Dermis microvascular lymphatic vessel endothelial cell (primary cell): ENCODE data around the gene CFP. TPM values are rescaled to one million over a fixed set of nuclear protein-coding genes. Genes with fewer than 3 reads are reported as not detected.

Source experiments
- DNase-seq, 2 donors: peaks; one replicate each; pipeline versions ENCODE4 v3.0.0 to v3.0.0-alpha.2; 2010; ENCODE audit warnings: low read depth in 2 of 2
- total RNA-seq: library from RNA; depleted of rRNA; stranded (reverse); fragments of >200 nt; gene quantifications from 2 replicates; pipeline ENCODE4 v1.2.1, GENCODE V29; 2014

CFP gene
- total RNA-seq, 1 donor from 2014 or later = 0.26 TPM

DNA sequence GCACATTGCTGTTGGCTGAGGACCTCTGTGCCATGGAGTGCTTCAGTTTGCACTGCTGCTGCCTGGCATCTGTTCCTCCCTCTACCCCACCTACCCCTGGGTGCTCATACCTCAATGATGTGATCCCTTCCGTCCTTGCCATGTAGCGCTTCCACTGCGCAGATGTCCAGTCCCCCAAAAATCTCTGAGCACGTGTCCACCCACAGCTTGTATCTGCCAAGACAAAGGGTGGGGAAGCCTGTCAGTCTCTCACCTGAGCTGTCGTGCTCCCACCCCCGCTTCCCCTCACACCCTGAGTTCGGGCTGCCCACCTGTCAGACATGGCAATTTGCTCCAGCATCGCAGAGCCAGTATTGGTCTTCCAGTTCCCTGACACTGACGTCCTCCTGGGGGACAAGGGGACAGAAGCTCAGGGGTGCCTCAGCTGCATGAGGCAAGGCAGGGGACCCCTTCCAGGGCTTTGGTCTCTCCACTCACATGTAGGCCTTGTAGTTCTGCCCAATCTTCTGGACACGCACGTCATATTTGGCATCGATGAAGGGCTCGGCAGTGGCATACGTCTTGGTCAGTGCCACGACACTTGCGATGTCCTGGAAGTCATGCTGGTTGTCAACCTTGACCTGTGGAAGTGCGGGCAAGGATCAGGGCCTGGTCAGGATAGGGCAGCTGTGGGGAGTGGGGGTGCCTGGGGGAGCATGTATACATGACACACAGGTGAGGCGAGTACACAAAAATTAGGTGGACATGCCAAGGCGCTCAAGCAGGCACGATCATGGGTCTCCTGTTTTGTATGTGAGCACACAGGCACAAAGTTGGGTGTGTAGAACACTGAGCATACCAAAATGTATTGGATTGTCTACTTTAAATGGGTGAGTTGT, 53.5 kb downstream of the CFP start:
- DNase-seq = no peak

DNA sequence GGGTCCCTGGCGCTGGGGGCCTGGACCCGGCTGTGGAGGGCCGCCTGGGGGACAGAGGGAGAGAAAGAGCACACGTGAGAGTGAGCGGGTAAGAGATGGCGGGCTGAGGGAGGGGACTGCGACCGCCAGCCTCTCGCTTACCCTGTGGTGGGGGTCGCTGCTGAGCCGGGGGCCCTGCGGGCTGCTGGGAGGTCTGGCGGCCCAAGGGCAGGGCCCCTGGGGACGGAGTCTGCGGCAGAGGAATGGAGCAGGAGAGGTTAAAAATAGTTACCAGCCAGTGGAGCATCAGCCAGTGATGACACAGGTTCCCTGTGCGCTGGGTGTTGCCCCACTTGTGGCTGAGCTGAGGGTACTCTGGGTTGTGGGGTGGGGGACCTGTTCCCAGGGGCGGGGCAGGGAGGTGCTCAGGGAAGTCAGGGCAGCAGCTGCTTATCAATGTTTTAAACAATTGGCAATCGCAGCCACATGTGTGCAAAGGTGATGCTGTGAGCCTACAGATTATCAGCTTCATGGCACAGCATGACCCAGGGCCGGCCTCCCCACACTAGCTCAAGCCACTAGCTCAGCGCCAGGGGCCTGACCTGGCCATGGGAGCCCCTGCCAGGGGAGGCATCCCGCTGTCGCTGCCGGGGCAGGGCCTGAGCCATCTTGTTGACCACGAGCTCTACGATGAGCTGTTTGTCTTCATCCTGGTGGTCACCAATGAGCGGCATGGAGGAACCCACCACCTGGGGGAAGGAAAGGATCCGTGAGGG, 55.0 kb downstream of the CFP start:
- DNase-seq = no peak

DNA sequence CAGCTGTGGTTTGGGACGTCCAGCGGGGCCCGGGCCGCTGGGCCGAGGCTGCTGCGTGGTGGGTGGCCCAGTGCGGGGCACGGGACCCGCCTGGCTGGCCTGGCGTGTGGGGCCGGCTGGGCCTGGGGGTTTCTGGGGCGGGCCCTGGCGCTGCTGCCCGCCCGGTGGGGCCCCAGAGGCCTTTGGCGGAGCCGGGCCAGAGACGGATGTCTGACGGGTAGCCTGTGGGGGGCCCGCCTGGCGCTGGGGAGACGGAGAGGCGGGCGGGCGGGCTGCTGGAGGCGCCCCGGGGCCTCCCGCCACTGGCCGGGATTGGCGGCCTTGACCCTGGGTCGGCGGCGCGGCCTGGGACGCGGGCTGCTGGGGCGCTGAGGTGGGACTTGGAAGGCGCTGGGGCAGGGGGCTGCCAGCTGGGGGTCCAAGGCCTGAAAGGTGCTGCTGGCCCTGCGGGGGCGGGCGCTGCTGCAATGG, 55.6 kb downstream of the CFP start:
- DNase-seq = no peak

DNA sequence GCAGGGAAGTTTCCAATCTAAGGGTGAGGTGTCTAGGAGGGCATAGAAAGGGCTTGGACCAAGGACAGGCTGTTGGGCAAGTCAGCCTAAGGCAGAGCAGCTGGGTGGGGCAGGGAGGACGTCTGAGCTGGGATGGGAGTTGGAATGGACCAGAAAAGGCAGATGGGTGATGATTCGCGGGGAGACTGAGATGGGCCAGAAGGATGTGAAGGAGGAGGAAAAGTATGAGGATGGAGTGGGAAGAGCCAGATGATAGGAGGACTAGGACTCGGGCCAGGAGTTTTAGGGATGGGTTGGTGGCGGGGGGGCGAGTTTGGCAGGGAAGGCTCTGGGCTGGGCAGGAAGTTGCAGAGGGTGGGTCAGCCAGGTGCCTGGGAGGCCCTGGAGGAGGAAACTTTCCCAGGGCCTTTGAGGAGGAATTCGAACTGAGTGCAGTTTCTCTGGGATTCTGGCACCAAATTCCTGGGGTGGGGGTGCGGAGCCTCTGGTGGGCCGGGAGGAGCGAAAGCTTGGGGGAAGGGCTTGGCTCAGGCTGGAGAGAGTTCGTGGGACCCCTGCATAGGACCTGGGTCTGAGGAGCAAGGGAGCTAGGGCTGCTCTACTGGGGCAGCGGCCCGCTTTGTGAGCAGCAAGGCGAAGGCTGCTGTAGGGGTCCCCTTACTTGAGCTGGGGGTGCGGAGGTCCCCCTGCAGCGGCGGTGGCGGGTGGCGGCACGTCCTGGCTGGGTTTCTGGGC, 56.2 kb downstream of the CFP start:
- no peak for DNase-seq

Other genes starting within 250 kb of the CFP start
- 10.7 and 11.4 TPM in 2 replicates for gene ZNF41, start 146.7 kb downstream of the CFP start, total RNA-seq
- gene ARAF, start 68.7 kb downstream of the CFP start, total RNA-seq = 9.2 and 14.5 TPM in 2 replicates
- gene TIMP1, start 47.5 kb downstream of the CFP start, total RNA-seq = 75.2 and 295 TPM in 2 replicates
- gene SYN1, start 10.1 kb downstream of the CFP start, total RNA-seq = under 0.01 and 0.13 TPM in 2 replicates
- 8.6 and 14.7 TPM in 2 replicates for gene ELK1, start 20.6 kb upstream of the CFP start, total RNA-seq
- 118 and 124 TPM in 2 replicates for gene UXT, start 29.2 kb upstream of the CFP start, total RNA-seq
- gene ZNF81, start 207.0 kb upstream of the CFP start, total RNA-seq = 3.3 and 4.0 TPM in 2 replicates